H1 (cell line): ENCODE measurements around the gene PITPNC1. TPM values are rescaled to one million over a fixed set of nuclear protein-coding genes. Genes with fewer than 3 reads are reported as not detected.

Source experiments
- CTCF ChIA-PET: fragments of 300-600 bp; sonication (Branson Sonifier 250); formaldehyde crosslinking; loops from one replicate; lab custom pipeline; 2021; ENCODE audit not compliant: partially characterized antibody; lab: Charles Lee
- POLR2A ChIA-PET: fragments of 300-600 bp; sonication (Branson Sonifier 250); formaldehyde crosslinking; loops from one replicate; lab custom pipeline; 2021; ENCODE audit warnings: inconsistent platforms; ENCODE audit not compliant: partially characterized antibody; lab: Charles Lee
- DNase-seq, 2 experiments: peaks; one replicate each; pipeline versions ENCODE4 v3.0.0 to v3.0.0-alpha.2; 2010 to 2022; ENCODE audit warnings: low spot score in 2 of 2, low read depth in 1 of 2, mixed read lengths in 1 of 2
- FAIRE-seq: peaks from 2 replicates; lab custom pipeline; 2011; peaks lifted over from hg19 to GRCh38; lab: Jason Lieb, UNC
- H2AFZ ChIP-seq: 2 replicates; pipeline ENCODE4 v1.8.1; 2012; ENCODE audit warnings: low read length, inconsistent platforms
- H2AK5ac ChIP-seq: 2 replicates; pipeline ENCODE4 v1.6.1; 2013; ENCODE audit warnings: low read depth, low read length
- H2BK120ac ChIP-seq: replicated peaks from 2 replicates; pipeline ENCODE3; 2013; ENCODE audit warnings: low read depth, low read length, inconsistent platforms
- H2BK12ac ChIP-seq: 2 replicates; pipeline ENCODE4 v1.6.1; 2013; ENCODE audit warnings: low read depth, low read length
- H2BK15ac ChIP-seq: 2 replicates; pipeline ENCODE4 v1.6.1; 2013; ENCODE audit warnings: low read length
- H2BK20ac ChIP-seq: 2 replicates; pipeline ENCODE4 v1.6.1; 2013; ENCODE audit warnings: low read length
- H2BK5ac ChIP-seq: 2 replicates; pipeline ENCODE4 v1.6.1; 2013; ENCODE audit warnings: low read depth, low read length
- H3K14ac ChIP-seq: 2 replicates; pipeline ENCODE4 v1.6.1; 2013; ENCODE audit warnings: inconsistent platforms; ENCODE audit not compliant: insufficient read length
- H3K18ac ChIP-seq: 2 replicates; pipeline ENCODE4 v1.6.1; 2013; ENCODE audit warnings: low read length; ENCODE audit errors: extremely low read depth
- H3K23ac ChIP-seq: 2 replicates; pipeline ENCODE4 v1.6.1; 2013; ENCODE audit warnings: inconsistent platforms; ENCODE audit not compliant: insufficient read length
- H3K23me2 ChIP-seq: 2 replicates; pipeline ENCODE4 v1.6.1; 2013; ENCODE audit warnings: low read depth, low read length
- H3K27ac ChIP-seq: 2 replicates; pipeline ENCODE4 v1.6.1; 2011; ENCODE audit warnings: low read depth, low read length, inconsistent platforms
- H3K27me3 ChIP-seq, 4 experiments: replicated peaks in 1 of 4; 1 replicate in 1 of 4; 2 replicates in 3 of 4; pipeline versions ENCODE4 v1.6.1 to v1.8.1; 2011 to 2013; ENCODE audit warnings: low read length in 3 of 4, mild to moderate bottlenecking in 3 of 4, inconsistent platforms in 2 of 4, mixed read lengths in 2 of 4, moderate library complexity in 1 of 4; ENCODE audit not compliant: control insufficient read depth in 3 of 4, insufficient read depth in 3 of 4; ENCODE audit errors: extremely low read depth in 1 of 4
- H3K36me3 ChIP-seq, 4 experiments: 2 replicates each; pipeline versions ENCODE4 v1.6.1 to v1.8.1; 2011 to 2013; ENCODE audit warnings: mild to moderate bottlenecking in 4 of 4, low read length in 3 of 4, moderate library complexity in 2 of 4, control low read depth in 1 of 4, inconsistent platforms in 1 of 4; ENCODE audit not compliant: insufficient read depth in 4 of 4, control insufficient read depth in 2 of 4
- H3K4ac ChIP-seq: replicated peaks from 2 replicates; pipeline ENCODE3; 2013; ENCODE audit warnings: low read length, low read depth, mixed read lengths, inconsistent platforms; ENCODE audit not compliant: insufficient read length
- H3K4me1 ChIP-seq, 4 experiments: replicated peaks in 1 of 4; 1 replicate in 1 of 4; 2 replicates in 3 of 4; pipeline versions ENCODE4 v1.6.1 to v1.8.1; 2011 to 2013; ENCODE audit warnings: low read length in 3 of 4, inconsistent platforms in 2 of 4, mixed read lengths in 1 of 4; ENCODE audit not compliant: insufficient read depth in 4 of 4, control insufficient read depth in 3 of 4
- H3K4me2 ChIP-seq, 2 experiments: 2 replicates each; pipeline versions ENCODE4 v1.6.1 to v1.8.1; 2011 to 2013; ENCODE audit warnings: low read depth in 2 of 2, low read length in 2 of 2, control low read depth in 1 of 2, inconsistent platforms in 1 of 2, mild to moderate bottlenecking in 1 of 2; ENCODE audit not compliant: insufficient read depth in 1 of 2
- H3K4me3 ChIP-seq, 4 experiments: fragments of 200-600, 300-600 bp in 1 of 4; sonication (generic), shearing (Covaris generic), sonication (Bioruptor Twin) in 1 of 4; 2 replicates each; pipeline versions ENCODE4 v1.5.1 to v1.8.1; 2011 to 2016; ENCODE audit warnings: low read length in 4 of 4, low read depth in 3 of 4, control low read depth in 2 of 4, inconsistent platforms in 2 of 4, mild to moderate bottlenecking in 2 of 4, mixed read lengths in 1 of 4, moderate library complexity in 1 of 4; ENCODE audit not compliant: insufficient read depth in 2 of 4; ENCODE audit errors: extremely low read depth in 1 of 4
- H3K56ac ChIP-seq: replicated peaks from 2 replicates; pipeline ENCODE3; 2013; ENCODE audit warnings: low read depth, mild to moderate bottlenecking, mixed read lengths, low read length, inconsistent platforms; ENCODE audit not compliant: insufficient read length
- H3K79me1 ChIP-seq: 2 replicates; pipeline ENCODE4 v1.6.1; 2013; ENCODE audit warnings: low read depth, low read length, control low read depth
- H3K79me2 ChIP-seq, 2 experiments: 2 replicates each; pipeline versions ENCODE4 v1.6.1 to v1.8.1; 2012 to 2013; ENCODE audit warnings: low read length in 2 of 2, mild to moderate bottlenecking in 2 of 2, inconsistent platforms in 1 of 2; ENCODE audit not compliant: insufficient read depth in 2 of 2, control insufficient read depth in 1 of 2
- H3K9ac ChIP-seq, 4 experiments: replicated peaks in 1 of 4; 1 replicate in 1 of 4; 2 replicates in 3 of 4; pipeline versions ENCODE4 v1.6.1 to v1.8.1; 2011 to 2013; ENCODE audit warnings: low read depth in 3 of 4, low read length in 3 of 4, control low read depth in 2 of 4, mild to moderate bottlenecking in 2 of 4, moderate library complexity in 2 of 4, inconsistent platforms in 1 of 4; ENCODE audit errors: extremely low read depth in 1 of 4
- H3K9me3 ChIP-seq, 2 experiments: 2 replicates each; pipeline versions ENCODE4 v1.6.1 to v1.8.1; 2012 to 2013; ENCODE audit warnings: mild to moderate bottlenecking in 2 of 2, moderate library complexity in 2 of 2, control low read depth in 1 of 2, inconsistent platforms in 1 of 2, low read depth in 1 of 2, low read length in 1 of 2, mixed read lengths in 1 of 2; ENCODE audit not compliant: insufficient read depth in 2 of 2
- H4K20me1 ChIP-seq, 2 experiments: replicated peaks in 1 of 2; 2 replicates each; pipeline versions ENCODE3 to v1.8.1; 2011 to 2013; ENCODE audit warnings: inconsistent platforms in 2 of 2, low read length in 2 of 2, mild to moderate bottlenecking in 1 of 2; ENCODE audit not compliant: insufficient read depth in 2 of 2, control insufficient read depth in 1 of 2
- H4K5ac ChIP-seq: 2 replicates; pipeline ENCODE4 v1.6.1; 2013; ENCODE audit warnings: low read length, low read depth, mixed read lengths, inconsistent platforms; ENCODE audit not compliant: insufficient read length
- H4K8ac ChIP-seq: 2 replicates; pipeline ENCODE4 v1.8.0; 2013; ENCODE audit warnings: mild to moderate bottlenecking, moderate library complexity, low read length, inconsistent platforms; ENCODE audit not compliant: insufficient read depth; ENCODE audit errors: extremely low read depth
- H4K91ac ChIP-seq: replicated peaks from 2 replicates; pipeline ENCODE3; 2013; ENCODE audit warnings: low read length, mixed read lengths, inconsistent platforms; ENCODE audit not compliant: insufficient read length
- WGBS, 2 experiments: shearing (Covaris generic) in 1 of 2; methylation state at CpG; one replicate each; pipeline versions ENCODE4 v1.1.6 to v1.1.7; 2013 to 2015; ENCODE audit warnings: low lambda C conversion rate in 2 of 2, mixed read lengths in 2 of 2, inconsistent platforms in 1 of 2, low coverage in 1 of 2, missing lambda C conversion rate in 1 of 2; ENCODE audit not compliant: insufficient replicate concordance in 2 of 2, insufficient coverage in 1 of 2, insufficient read length in 1 of 2; ENCODE audit errors: extremely low coverage in 1 of 2, missing lambda C conversion rate in 1 of 2; 5-methylcytosine and 5-hydroxymethylcytosine counted together
- polyA plus RNA-seq, 7 experiments: library from polyadenylated mRNA; depleted of rRNA in 3 of 7; stranded (reverse) in 5 of 7; unstranded in 2 of 7; fragments of >200 nt in 5 of 7; fragments of 200-250 nt in 2 of 7; gene quantifications; 1 replicate in 5 of 7; 2 replicates in 1 of 7; 4 replicates in 1 of 7; pipeline versions ENCODE4 v1.2.1 to v1.2.3, GENCODE V29; 2011 to 2013; ENCODE audit warnings: missing spikeins in 2 of 7, mixed read lengths in 2 of 7
- total RNA-seq: library from RNA; stranded (reverse); fragmentation: NEBNext Ultra II Directional; extraction: Animal tissue kit (Norgen Biotek cat#: 25700); gene quantifications from 2 replicates; pipeline ENCODE4 v1.2.1, GENCODE V29; 2021

PITPNC1 gene
- total and polyA plus RNA-seq, 2 of the 8 experiments (the other 6 are each of a cell fraction or from before 2014, with no cell fraction given): 17.6 to 54.7 TPM

- Histone ChIP-seq H3K23me2 (peaks cover 2% of the 10 kb centered on the region; the same call in 1 of the 2 replicates), H3K4me2 (no peak overlapping the region), H4K20me1 (no peaks in the 10 kb centered on the region), H2BK20ac (no peak overlapping the region), H3K27me3 (no peaks in the 10 kb centered on the region), H3K9ac (no peak overlapping the region), H2BK15ac (no peak overlapping the region), H3K23ac (no peak overlapping the region), H3K9me3 (no peaks in the 10 kb centered on the region), H3K18ac (no peak overlapping the region), H4K91ac (no peak overlapping the region), H3K4me3 (no peak overlapping the region), H2AK5ac (no peak overlapping the region), H4K8ac (no peak overlapping the region), H3K27ac (no peak overlapping the region), H3K4me1 (no peaks in the 10 kb centered on the region; a peak in 1 of 7 replicates), H2BK5ac (no peak overlapping the region), H3K4ac (no peak overlapping the region), H3K36me3 (no peaks in the 10 kb centered on the region), H2AFZ (no peak overlapping the region), H3K79me2 (no peaks in the 10 kb centered on the region), H2BK120ac (no peak overlapping the region), H4K5ac (no peak overlapping the region), H3K79me1 (no peaks in the 10 kb centered on the region; the same call in 1 of the 2 replicates), H3K56ac (no peak overlapping the region), H2BK12ac (no peak overlapping the region), H3K14ac (no peak overlapping the region)
- POLR2A ChIA-PET: no interaction called here
- CTCF ChIA-PET: interaction anchor here (2.3 kb wide), 1 partner anchor 11 kb away, joined by 9 read pairs; no protein-coding TSS in a partner anchor
- WGBS, 2 experiments: 93% methylated on average over 5 of the region's 7 CpGs; no CpG with 5 or more reads in 1 of the 2 experiments
- FAIRE-seq (no peak), DNase-seq (no peak)
Measured at GRCh38 chr17:67613961-67614360, 236.9 kb downstream of the PITPNC1 start.
